IPS-20b (cell line): Measurements from ENCODE around the gene SLC37A1.

Source experiments
- H3K27ac ChIP-seq: one replicate; pipeline ENCODE4 v1.5.1; 2013; ENCODE audit warnings: low read length
- H3K27me3 ChIP-seq: 2 replicates; pipeline ENCODE4 v1.6.1; 2013; ENCODE audit warnings: mild to moderate bottlenecking, low read length, inconsistent platforms; ENCODE audit not compliant: insufficient read depth
- H3K36me3 ChIP-seq: 2 replicates; pipeline ENCODE4 v1.6.1; 2013; ENCODE audit warnings: low read depth, mild to moderate bottlenecking, inconsistent platforms, low read length, moderate library complexity; ENCODE audit not compliant: insufficient read depth
- H3K4me1 ChIP-seq: 2 replicates; pipeline ENCODE4 v1.6.1; 2013; ENCODE audit warnings: mild to moderate bottlenecking, control low read depth, inconsistent platforms, low read length, moderate library complexity; ENCODE audit not compliant: insufficient read depth
- H3K4me3 ChIP-seq: 2 replicates; pipeline ENCODE4 v1.5.1; 2013; ENCODE audit warnings: mild to moderate bottlenecking, low read length, inconsistent platforms
- H3K9ac ChIP-seq: 2 replicates; pipeline ENCODE4 v1.6.1; 2013; ENCODE audit warnings: low read depth, mild to moderate bottlenecking, inconsistent platforms, low read length, moderate library complexity
- H3K9me3 ChIP-seq: 2 replicates; pipeline ENCODE4 v1.6.1; 2013; ENCODE audit warnings: mild to moderate bottlenecking, low read depth, low read length, inconsistent platforms; ENCODE audit not compliant: insufficient read depth

SLC37A1 gene

GRCh38 chr21:42484966-42485365 lies 28.7 kb upstream of the SLC37A1 start:
- H3K9ac ChIP-seq: no peak overlapping the region
- H3K36me3 ChIP-seq: no peaks in the 10 kb centered on the region
- H3K27me3 ChIP-seq: no peaks in the 10 kb centered on the region; the same call in 1 of the 2 replicates
- no peaks in the 10 kb centered on the region for H3K9me3 ChIP-seq
- no peak overlapping the region for H3K4me3 ChIP-seq
- no peak overlapping the region for H3K27ac ChIP-seq
- H3K4me1 ChIP-seq: no peaks in the 10 kb centered on the region

DNA sequence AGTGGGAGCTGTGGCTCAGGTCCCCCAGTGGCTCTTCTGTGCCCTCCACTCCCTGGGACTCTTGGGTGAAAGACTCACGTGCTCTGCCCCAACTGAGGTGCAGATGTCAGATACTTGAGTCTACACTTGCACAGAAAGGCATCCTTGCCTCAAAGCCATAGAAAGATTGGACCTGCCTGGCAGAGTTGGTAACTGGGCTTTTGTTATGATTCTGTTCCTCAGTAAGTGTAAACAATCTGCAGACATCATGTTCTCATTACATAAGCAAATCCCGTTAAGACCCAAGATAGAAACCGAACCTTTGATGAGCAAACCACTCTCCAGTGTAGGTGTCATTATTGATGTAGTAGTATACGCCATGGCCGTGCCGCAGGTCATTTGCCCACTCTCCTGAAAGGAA lies 27.6 kb upstream of the SLC37A1 start:
- Histone ChIP-seq H3K4me1 (no peaks in the 10 kb centered on the region), H3K9me3 (no peaks in the 10 kb centered on the region), H3K27me3 (no peaks in the 10 kb centered on the region; the same call in 1 of the 2 replicates), H3K9ac (no peak overlapping the region), H3K4me3 (no peak overlapping the region), H3K36me3 (no peaks in the 10 kb centered on the region), H3K27ac (no peak overlapping the region)

DNA sequence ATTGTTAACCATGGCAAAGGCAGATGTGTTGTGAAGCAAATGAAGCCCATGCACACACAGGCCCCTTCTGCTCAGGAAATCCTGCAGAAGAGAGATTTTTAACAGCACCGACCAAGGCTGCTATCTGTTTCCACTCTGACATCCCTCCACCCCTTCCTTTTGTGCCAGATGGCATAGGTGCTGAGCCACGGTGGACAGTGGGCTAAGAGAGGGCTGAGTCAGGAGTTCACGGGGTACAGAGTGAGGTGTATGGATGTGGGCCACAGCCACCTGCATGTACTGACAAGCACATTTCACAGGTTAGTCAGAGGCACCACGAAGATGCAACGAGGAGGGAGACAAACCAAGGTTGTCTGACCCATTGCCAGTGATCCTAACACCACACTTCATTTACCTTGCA lies 27.1 kb upstream of the SLC37A1 start:
- Histone ChIP-seq H3K36me3 (no peaks in the 10 kb centered on the region), H3K4me1 (no peaks in the 10 kb centered on the region), H3K27me3 (no peaks in the 10 kb centered on the region; the same call in 1 of the 2 replicates), H3K27ac (no peak overlapping the region), H3K4me3 (no peak overlapping the region), H3K9me3 (no peaks in the 10 kb centered on the region), H3K9ac (no peak overlapping the region)

- Histone ChIP-seq H3K4me1 (peaks cover 5% of the 10 kb centered on the region; the same call in 1 of the 2 replicates), H3K9me3 (no peaks in the 10 kb centered on the region), H3K27me3 (no peaks in the 10 kb centered on the region; the same call in 1 of the 2 replicates)
These were observed 24.6 kb upstream of the SLC37A1 start for GRCh38 chr21:42489006-42489563.

GRCh38 chr21:42489991-42490390 lies 23.7 kb upstream of the SLC37A1 start:
- Histone ChIP-seq H3K36me3 (no peaks in the 10 kb centered on the region), H3K9ac (no peak overlapping the region), H3K27me3 (peaks cover 2% of the 10 kb centered on the region)

More at GRCh38 chr21:42489006-42489563, 24.6 kb upstream of the SLC37A1 start:
- Histone ChIP-seq H3K27ac (no peak overlapping the region), H3K4me3 (no peak overlapping the region), H3K9ac (no peak overlapping the region), H3K36me3 (no peaks in the 10 kb centered on the region)

DNA sequence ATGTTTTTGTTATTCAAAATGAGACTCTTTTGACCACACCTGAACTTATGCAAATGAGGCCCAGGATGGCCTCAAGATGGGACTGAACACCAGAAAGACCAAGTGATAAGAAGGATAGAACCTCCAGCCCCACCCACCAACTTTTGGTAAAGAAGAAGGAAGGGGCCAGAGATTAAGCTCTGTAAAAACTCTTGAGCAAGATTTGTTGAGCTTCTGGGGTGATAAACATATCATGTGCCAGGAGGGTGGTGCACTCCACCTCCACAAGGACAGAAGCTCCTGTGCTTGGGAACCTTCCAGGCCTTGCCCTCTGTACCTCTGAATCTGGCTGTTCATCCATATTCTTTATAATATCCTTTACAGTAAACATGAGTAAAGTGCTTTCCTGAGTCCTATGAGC lies 22.9 kb upstream of the SLC37A1 start:
- H3K27me3 ChIP-seq: peaks cover 9% of the 10 kb centered on the region
- H3K9ac ChIP-seq: no peak overlapping the region
- H3K4me3 ChIP-seq: no peak overlapping the region
- no peaks in the 10 kb centered on the region for H3K9me3 ChIP-seq
- no peaks in the 10 kb centered on the region for H3K36me3 ChIP-seq
- H3K4me1 ChIP-seq: peaks cover 5% of the 10 kb centered on the region; the same call in 1 of the 2 replicates
- no peak overlapping the region for H3K27ac ChIP-seq

More at GRCh38 chr21:42489991-42490390, 23.7 kb upstream of the SLC37A1 start:
- no peak overlapping the region for H3K4me3 ChIP-seq
- H3K4me1 ChIP-seq: peaks cover 5% of the 10 kb centered on the region; the same call in 1 of the 2 replicates
- no peaks in the 10 kb centered on the region for H3K9me3 ChIP-seq
- no peak overlapping the region for H3K27ac ChIP-seq

- Histone ChIP-seq H3K27ac (no peak overlapping the region), H3K27me3 (peaks cover 11% of the 10 kb centered on the region), H3K36me3 (no peaks in the 10 kb centered on the region), H3K4me3 (no peak overlapping the region), H3K9me3 (no peaks in the 10 kb centered on the region), H3K4me1 (peaks cover 5% of the 10 kb centered on the region; the same call in 1 of the 2 replicates), H3K9ac (no peak overlapping the region)
These were observed 22.3 kb upstream of the SLC37A1 start for GRCh38 chr21:42491328-42491727.

DNA sequence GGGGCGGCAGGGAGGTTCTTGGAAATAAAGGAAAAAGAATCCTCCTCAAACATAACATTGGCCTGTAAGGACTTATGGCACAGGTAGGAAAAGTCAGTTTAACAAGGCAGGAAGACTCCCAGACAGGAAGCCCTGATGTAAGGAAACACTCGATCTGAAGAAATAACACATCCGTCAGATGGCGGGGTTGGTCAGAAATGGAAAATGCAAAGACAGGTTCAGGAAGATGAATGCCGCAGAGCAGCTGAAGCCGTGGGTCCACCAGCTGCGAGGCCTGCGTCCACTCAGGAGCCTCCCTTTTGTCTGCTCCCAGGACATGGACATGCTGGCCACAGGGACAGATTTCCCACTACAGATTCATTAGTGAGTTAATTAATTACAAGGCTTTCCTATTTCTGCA lies 21.5 kb upstream of the SLC37A1 start:
- Histone ChIP-seq H3K36me3 (no peaks in the 10 kb centered on the region), H3K9ac (no peak overlapping the region), H3K4me1 (peaks cover 5% of the 10 kb centered on the region; the same call in 1 of the 2 replicates), H3K9me3 (no peaks in the 10 kb centered on the region), H3K27ac (no peak overlapping the region), H3K4me3 (no peak overlapping the region), H3K27me3 (peaks cover 11% of the 10 kb centered on the region)

DNA sequence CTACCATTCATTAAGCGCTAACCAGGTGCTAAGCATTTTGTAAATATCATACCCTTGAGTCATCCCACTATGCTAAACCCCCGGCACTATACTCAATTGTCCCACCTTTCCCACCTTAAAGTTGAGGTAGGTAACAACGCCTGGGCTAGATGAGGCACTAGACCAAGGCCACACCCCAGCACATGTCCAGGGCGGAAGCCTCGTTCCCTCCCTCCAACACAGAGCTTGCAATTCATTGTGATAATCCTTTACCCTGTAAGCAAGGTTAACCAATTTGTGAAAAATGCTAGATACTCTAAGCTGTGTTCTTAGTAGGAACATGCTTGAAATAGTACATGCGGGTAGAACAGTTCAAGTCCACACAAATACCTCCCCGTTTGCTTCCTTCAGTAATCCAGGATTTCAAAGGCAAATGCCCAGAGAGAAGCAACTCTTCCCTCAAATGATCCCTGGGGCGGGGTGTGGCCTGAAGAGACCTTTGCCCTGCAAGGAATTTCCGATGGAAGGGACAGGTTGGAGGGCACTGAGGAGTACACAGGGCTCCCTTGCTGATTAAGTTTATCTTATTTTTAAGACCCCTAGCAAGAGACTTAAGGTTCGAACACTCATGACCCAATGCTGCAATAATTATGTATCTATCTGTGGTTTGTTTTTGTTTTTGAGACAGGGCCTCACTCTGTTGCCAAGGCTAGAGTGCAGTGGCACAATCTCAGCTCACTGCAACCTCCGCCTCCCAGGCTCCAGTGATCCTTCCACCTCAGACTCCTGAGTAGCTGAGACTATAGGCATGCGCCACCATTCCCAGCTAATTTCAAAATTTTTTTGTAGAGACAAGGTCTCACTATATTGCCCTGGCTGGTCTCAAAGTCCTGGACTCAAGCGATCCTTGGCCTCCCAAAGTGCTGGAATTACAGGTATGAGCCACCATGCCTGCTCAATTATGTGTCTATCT lies 20.3 kb upstream of the SLC37A1 start:
- Histone ChIP-seq H3K27me3 (peaks cover 11% of the 10 kb centered on the region), H3K9me3 (no peaks in the 10 kb centered on the region), H3K27ac (no peak overlapping the region), H3K36me3 (no peaks in the 10 kb centered on the region), H3K4me1 (peaks cover 5% of the 10 kb centered on the region; the same call in 1 of the 2 replicates), H3K9ac (no peak overlapping the region), H3K4me3 (no peak overlapping the region)

GRCh38 chr21:42495027-42495426 lies 18.6 kb upstream of the SLC37A1 start:
- Histone ChIP-seq H3K27ac (no peak overlapping the region), H3K9ac (no peak overlapping the region), H3K27me3 (peaks cover 11% of the 10 kb centered on the region), H3K4me1 (peaks cover 10% of the 10 kb centered on the region), H3K36me3 (no peaks in the 10 kb centered on the region), H3K9me3 (no peaks in the 10 kb centered on the region), H3K4me3 (no peak overlapping the region)

DNA sequence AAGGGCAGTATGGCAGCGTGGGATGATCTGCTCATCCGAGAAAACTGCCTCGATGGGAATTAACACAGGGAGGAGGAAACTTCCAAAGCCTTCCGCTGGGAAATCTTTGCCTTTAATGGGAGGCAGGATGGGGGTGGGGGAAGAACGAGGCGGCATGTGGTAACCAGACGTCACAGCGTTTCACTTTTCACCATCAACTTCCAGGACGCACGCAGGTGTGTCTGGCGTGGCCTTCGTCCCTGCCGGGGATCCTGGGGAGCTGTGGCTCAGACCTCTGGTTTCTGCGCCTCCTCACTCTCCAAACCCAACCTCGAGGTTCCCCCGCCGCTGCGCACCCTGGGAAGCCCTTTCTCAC lies 17.9 kb upstream of the SLC37A1 start:
- H3K9me3 ChIP-seq: no peaks in the 10 kb centered on the region
- no peaks in the 10 kb centered on the region for H3K36me3 ChIP-seq
- H3K4me1 ChIP-seq: peaks cover 10% of the 10 kb centered on the region
- H3K9ac ChIP-seq: peak overlapping the region; percentile 42; the same call in 1 of the 2 replicates
- peak overlapping the region; percentile 78 for H3K4me3 ChIP-seq
- peaks cover 11% of the 10 kb centered on the region for H3K27me3 ChIP-seq
- H3K27ac ChIP-seq: no peak overlapping the region
